Spleen (tissue), 11 donors: ENCODE results near the gene SLC25A26. TPM values are rescaled to one million over a fixed set of nuclear protein-coding genes. Genes with fewer than 3 reads are reported as not detected.
A peak's percentile ranks its signal among the peaks of the same experiment; 100 is the strongest.

ENCODE experiments used
- DNase-seq: peaks from one replicate; pipeline ENCODE4 v3.0.0-alpha.2; 2020
- H3K27ac ChIP-seq, 8 donors: fragments of 200-600 bp; sonication (generic) in 7 of 8; 1 replicate in 4 of 8; 2 replicates in 4 of 8; pipeline versions ENCODE4 v1.5.0 to v1.8.0; 2016 to 2021; ENCODE audit warnings: inconsistent platforms in 4 of 8, mild to moderate bottlenecking in 4 of 8, moderate library complexity in 1 of 8
- H3K27me3 ChIP-seq, 7 donors: fragments of 200-600 bp; sonication (generic) in 6 of 7; replicated peaks in 1 of 7; 1 replicate in 4 of 7; 2 replicates in 3 of 7; pipeline versions ENCODE4 v1.5.0 to v1.8.0; 2016 to 2021; ENCODE audit warnings: inconsistent platforms in 3 of 7, mild to moderate bottlenecking in 1 of 7
- H3K36me3 ChIP-seq, 6 donors: fragments of 200-600 bp; sonication (generic) in 5 of 6; 1 replicate in 4 of 6; 2 replicates in 2 of 6; pipeline versions ENCODE4 v1.5.0 to v1.8.0; 2016 to 2021; ENCODE audit warnings: inconsistent platforms in 2 of 6
- H3K4me1 ChIP-seq, 6 donors: fragments of 200-600 bp; sonication (generic) in 5 of 6; 1 replicate in 3 of 6; 2 replicates in 3 of 6; pipeline versions ENCODE4 v1.5.0 to v1.8.0; 2016 to 2021; ENCODE audit warnings: inconsistent platforms in 3 of 6
- H3K4me3 ChIP-seq, 8 donors: fragments of 200-600 bp; sonication (generic) in 7 of 8; 1 replicate in 4 of 8; 2 replicates in 4 of 8; pipeline versions ENCODE4 v1.5.0 to v1.8.0; 2016 to 2021; ENCODE audit warnings: inconsistent platforms in 4 of 8, mild to moderate bottlenecking in 4 of 8, moderate library complexity in 2 of 8
- H3K9me3 ChIP-seq, 8 donors: fragments of 200-600 bp; sonication (generic) in 7 of 8; 1 replicate in 4 of 8; 2 replicates in 4 of 8; pipeline versions ENCODE4 v1.5.0 to v1.8.0; 2016 to 2021; ENCODE audit warnings: inconsistent platforms in 4 of 8
- CTCF ChIP-seq, 11 experiments: fragments of 200-600 bp in 7 of 11; fragments of 450-650 bp in 4 of 11; sonication (generic) in 4 of 11; IDR thresholded peaks in 8 of 11; conservative IDR thresholded peaks in 3 of 11; 1 replicate in 7 of 11; 2 replicates in 4 of 11; pipeline versions ENCODE4 v1.4.0 to v1.8.0; 2016 to 2021; ENCODE audit warnings: antibody characterized with exemption in 11 of 11, inconsistent platforms in 4 of 11, mild to moderate bottlenecking in 1 of 11
- POLR2A ChIP-seq, 3 donors: fragments of 450-650 bp; IDR thresholded peaks; one replicate each; pipeline ENCODE4 v1.5.1; 2017; ENCODE audit warnings: antibody characterized with exemption in 3 of 3, mild to moderate bottlenecking in 1 of 3
- POLR2AphosphoS5 ChIP-seq, 3 donors: sonication (generic); formaldehyde crosslinking; IDR thresholded peaks; one replicate each; pipeline ENCODE4 v1.5.1; 2017; ENCODE audit warnings: antibody characterized with exemption in 3 of 3
- WGBS, 5 donors: extraction: QIAGEN DNeasy Blood & Tissue Kit in 3 of 5; methylation state at CpG; one replicate each; pipeline versions ENCODE4 v1.1.5 to v1.1.7; 2013 to 2018; 5-methylcytosine and 5-hydroxymethylcytosine counted together
- intact Hi-C: fragments of 100-400 bp; cut with DNase I; formaldehyde crosslinking; loops from one replicate; pipeline ENCODE4 v1.15.0; 2023; ENCODE audit warnings: low total_unique reads
- polyA plus RNA-seq, 3 donors: library from polyadenylated mRNA; stranded (reverse); fragments of 200-250 nt; gene quantifications; one replicate each; pipeline ENCODE4 v1.2.1, GENCODE V29; 2013
- total RNA-seq, 7 donors: library from RNA; depleted of rRNA in 3 of 7; stranded (reverse); fragments of >200 nt in 3 of 7; fragmentation: NEBNext Ultra II Directional in 4 of 7; extraction: Animal tissue kit (Norgen Biotek cat#: 25700) in 4 of 7; gene quantifications; one replicate each; pipeline versions ENCODE4 v1.1.0 to v1.2.1, GENCODE V29; 2016 to 2021
- donor health status: healthy with polysubstance abuse.
- donor health status: DM: no; HTN: no; CAD: no; lungs with moderate emphysema.
- donor health status: DM: no; HTN: no; CAD: no.
- donor health status: Bipolar disorder and iron deficiency.
- donor health status: healthy.
- donor health status: DM: no; HTN: no; CAD: no.
- donor health status: DM: yes; HTN: yes; CAD: no.

The SLC25A26 gene
- total and polyA plus RNA-seq, 10 donors: 14.9 to 20.9 (median 16.0) TPM

- H3K4me3 ChIP-seq: no peak overlapping the region
- 93 to 99% (median 96%) methylated on average over 8 of the region's 8 CpGs for WGBS, 5 donors
- no peak overlapping the region for H3K27ac ChIP-seq
- TF ChIP-seq CTCF (IDR thresholded peaks at IDR 0.05 in 8 of 11, conservative IDR thresholded peaks at IDR 0.05 in 3 of 11) (no peak), POLR2AphosphoS5 (IDR thresholded peaks at IDR 0.05) (no peak), POLR2A (IDR thresholded peaks at IDR 0.05) (no peak)
- H3K4me1 ChIP-seq: no peaks in the 10 kb centered on the region
- no peaks in the 10 kb centered on the region for H3K27me3 ChIP-seq
- peaks cover 0 to 8% (median 0%) of the 10 kb centered on the region in 8 donors for H3K9me3 ChIP-seq
- intact Hi-C loops: no loop called here
- H3K36me3 ChIP-seq: peaks cover 0 to 16% (median 5%) of the 10 kb centered on the region in 6 donors
- DNase-seq: no peak
These were observed 129.8 kb downstream of the SLC25A26 start for GRCh38 chr3:66350601-66351000.

- DNase-seq: no peak
- no peaks in the 10 kb centered on the region for H3K4me1 ChIP-seq
- peaks cover 0 to 2% (median 0%) of the 10 kb centered on the region in 6 donors for H3K36me3 ChIP-seq
- no peaks in the 10 kb centered on the region for H3K9me3 ChIP-seq
- TF ChIP-seq POLR2A (IDR thresholded peaks at IDR 0.05) (no peak), CTCF (IDR thresholded peaks at IDR 0.05 in 8 of 11, conservative IDR thresholded peaks at IDR 0.05 in 3 of 11) (no peak), POLR2AphosphoS5 (IDR thresholded peaks at IDR 0.05) (no peak)
- WGBS, 5 donors: 93 to 100% (median 94%) methylated on average over 3 of the region's 3 CpGs
- H3K4me3 ChIP-seq: no peak overlapping the region
- H3K27ac ChIP-seq: peak overlapping the region in 1 of 8 donors; percentile 55
- intact Hi-C loops: no loop called here
- H3K27me3 ChIP-seq: no peaks in the 10 kb centered on the region
These were observed 132.2 kb downstream of the SLC25A26 start for GRCh38 chr3:66353039-66353438.

- Histone ChIP-seq H3K36me3 (no peaks in the 10 kb centered on the region), H3K9me3 (no peaks in the 10 kb centered on the region), H3K27me3 (no peaks in the 10 kb centered on the region), H3K27ac (peak overlapping the region in 3 of 8 donors; percentile 3 to 55 (median 16)), H3K4me3 (no peak overlapping the region), H3K4me1 (no peaks in the 10 kb centered on the region)
- no peak for TF ChIP-seq POLR2AphosphoS5 (IDR thresholded peaks at IDR 0.05)
- no peak for TF ChIP-seq POLR2A (IDR thresholded peaks at IDR 0.05)
- TF ChIP-seq CTCF (IDR thresholded peaks at IDR 0.05 in 8 of 11, conservative IDR thresholded peaks at IDR 0.05 in 3 of 11): no peak
- DNase-seq: no peak
- intact Hi-C loops: no loop called here
- 75 to 93% (median 84%) methylated on average over 6 of the region's 6 CpGs for WGBS, 5 donors
These were observed 132.7 kb downstream of the SLC25A26 start for GRCh38 chr3:66353530-66353929.

GRCh38 chr3:66354001-66354400, 133.2 kb downstream of the SLC25A26 start:
- H3K9me3 ChIP-seq: no peaks in the 10 kb centered on the region
- H3K4me1 ChIP-seq: no peaks in the 10 kb centered on the region
- intact Hi-C loops: no loop called here
- H3K27ac ChIP-seq: peak overlapping the region in 3 of 8 donors; percentile 3 to 55 (median 16)
- no peaks in the 10 kb centered on the region for H3K36me3 ChIP-seq
- no peaks in the 10 kb centered on the region for H3K27me3 ChIP-seq
- no peak overlapping the region for H3K4me3 ChIP-seq
- WGBS, 5 donors: 79 to 83% (median 81%) methylated on average over 2 of the region's 2 CpGs
- TF ChIP-seq CTCF (IDR thresholded peaks at IDR 0.05 in 8 of 11, conservative IDR thresholded peaks at IDR 0.05 in 3 of 11): no peak
- TF ChIP-seq POLR2AphosphoS5 (IDR thresholded peaks at IDR 0.05): no peak
- no peak for TF ChIP-seq POLR2A (IDR thresholded peaks at IDR 0.05)
- DNase-seq: no peak
